Activated CD8-positive, alpha-beta memory T cell treated with anti-CD3 and anti-CD28 coated beads for 24 hours (primary cell): Measurements from ENCODE around the gene TOP2A.

Experiments used
- DNase-seq: peaks from one replicate; pipeline ENCODE4 v3.0.0-alpha.2; 2020

The TOP2A gene

GRCh38 chr17:40342504-40343218 lies 75.0 kb downstream of the TOP2A start:
- DNase-seq: no peak

DNA sequence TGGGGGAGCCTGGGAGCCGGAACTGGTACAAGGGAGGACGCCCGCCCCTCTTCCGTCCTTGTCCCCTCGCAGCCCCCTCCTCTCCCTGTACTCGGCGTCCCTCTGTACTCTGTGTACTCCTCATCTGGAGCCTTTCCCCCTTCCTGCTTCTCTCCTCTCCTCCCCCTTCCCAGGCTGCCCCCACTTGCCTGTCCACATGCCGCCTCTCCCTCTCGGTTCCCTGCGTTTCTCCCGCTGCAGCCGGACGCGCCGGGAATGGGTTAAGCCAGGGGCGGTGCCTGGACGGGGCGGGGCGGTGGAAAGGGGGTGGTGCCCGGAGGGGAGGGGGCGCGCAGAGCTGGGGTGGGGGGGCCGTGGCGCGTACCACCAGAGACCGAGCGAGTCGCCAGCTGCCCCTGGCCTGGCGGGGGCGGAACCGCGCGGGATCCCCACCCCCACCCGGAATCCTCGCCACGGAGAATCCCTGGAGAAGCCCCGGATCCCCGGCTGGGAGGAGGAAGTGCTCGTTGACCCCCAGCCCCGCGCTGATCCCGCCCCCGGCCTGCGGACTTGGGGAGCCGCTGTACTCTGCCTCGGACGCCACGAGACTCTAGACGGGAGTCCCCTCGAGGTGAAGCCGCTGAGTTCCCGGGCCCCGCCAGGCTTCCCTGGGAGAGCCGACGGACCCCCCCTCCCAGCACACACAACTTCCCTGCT lies 75.7 kb downstream of the TOP2A start:
- no peak for DNase-seq

- DNase-seq: peak; percentile 86
These were observed 76.6 kb downstream of the TOP2A start for GRCh38 chr17:40340880-40341807.

DNA sequence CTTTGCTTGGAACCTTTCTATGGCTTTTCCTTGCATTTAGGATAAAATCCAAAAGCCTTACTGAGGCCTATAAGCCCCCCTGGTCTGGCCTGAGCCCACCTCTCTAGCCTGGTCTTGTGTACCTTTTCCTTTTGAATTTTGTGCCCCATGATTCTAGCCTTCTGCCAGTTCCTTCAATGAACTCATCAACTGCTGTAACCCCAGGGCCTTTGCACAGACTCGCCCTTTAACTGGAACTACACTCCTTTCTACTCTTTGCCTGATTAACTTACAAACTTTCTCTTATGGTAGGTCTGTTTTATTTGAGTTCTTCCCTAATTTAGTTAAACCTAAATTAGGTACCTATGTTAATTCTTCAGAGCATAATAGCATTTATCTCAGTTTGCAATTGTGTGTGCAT lies 77.4 kb downstream of the TOP2A start:
- DNase-seq: no peak

DNA sequence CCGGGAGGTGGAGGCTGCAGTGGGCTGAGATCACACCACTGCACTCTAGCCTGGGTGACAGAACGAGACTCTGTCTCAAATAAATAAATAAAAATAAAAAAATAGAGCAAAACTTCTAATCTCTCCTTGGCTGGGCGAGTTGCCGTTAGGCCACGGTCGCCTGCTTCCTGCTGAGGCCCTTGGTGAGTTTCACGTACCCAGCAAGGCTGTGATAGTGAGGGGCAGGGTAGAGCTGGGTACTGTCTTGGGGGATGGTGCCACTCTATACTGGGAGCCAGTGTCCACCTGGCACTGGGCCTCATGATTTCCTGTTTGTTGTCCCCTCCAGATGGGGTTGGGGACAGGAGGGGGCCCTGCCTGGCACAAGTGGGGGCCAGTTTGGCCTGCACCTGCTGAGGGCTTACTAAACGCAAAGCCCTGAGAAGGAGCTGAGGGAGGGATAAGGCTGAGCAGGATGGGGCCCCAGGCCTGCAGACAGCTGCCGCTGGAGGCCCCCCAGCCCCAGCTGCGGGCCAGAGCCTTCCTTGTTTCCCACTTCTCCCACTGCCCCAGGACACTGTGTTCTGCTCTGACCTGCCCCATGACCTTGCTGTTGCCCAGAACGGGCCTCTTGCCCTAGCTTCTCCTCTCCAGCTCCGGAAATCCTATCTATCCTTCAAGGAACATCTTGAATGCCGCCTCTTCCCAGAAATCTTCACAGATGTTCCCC lies 78.6 kb downstream of the TOP2A start:
- DNase-seq: no peak
